ENCODE data around the gene UBIAD1.

- TF ChIP-seq NFRKB (IDR thresholded peaks at IDR 0.05) (no peak), ZNF384 (IDR thresholded peaks at IDR 0.05) (no peak), SP1 (IDR thresholded peaks at IDR 0.05) (no peak), TARDBP (IDR thresholded peaks at IDR 0.05) (no peak), ELF4 (IDR thresholded peaks at IDR 0.05) (no peak), L3MBTL2 (conservative IDR thresholded peaks at IDR 0.05) (no peak), FOXK2 (IDR thresholded peaks at IDR 0.05) (no peak), FOXM1 (IDR thresholded peaks at IDR 0.05; ENCODE audit: borderline replicate concordance) (no peak)
Observed at GRCh38 chr1:11331036-11331944, 58.3 kb downstream of the UBIAD1 start.
